Panc1 (cell line): Measurements from ENCODE around the gene HBG2.

Experiments
- CTCF ChIP-seq: fragments of 450-650 bp; IDR thresholded peaks from 2 replicates; pipeline ENCODE4 v1.5.1; 2017; ENCODE audit warnings: mild to moderate bottlenecking
- POLR2AphosphoS5 ChIP-seq: IDR thresholded peaks from 2 replicates; pipeline ENCODE4 v1.6.1; 2012; ENCODE audit warnings: mild to moderate bottlenecking, low read depth, low read length, moderate library complexity

- no peak for TF ChIP-seq CTCF
- TF ChIP-seq POLR2AphosphoS5 = no peak
These were observed 12.4 kb downstream of the HBG2 start for GRCh38 chr11:5242208-5242607.
